Measurements from ENCODE around the gene UNG. TPM values are rescaled to one million over a fixed set of nuclear protein-coding genes. Genes with fewer than 3 reads are reported as not detected.

UNG gene
- polyA plus RNA-seq, 1 of the 3 experiments (the other 2 are of a cell fraction), result 33.2 TPM

GRCh38 chr12:109099431-109100020, 2.1 kb downstream of the UNG start:
- Histone ChIP-seq H3K4me2 (peak overlapping the region; percentile 93), H3F3A (replicated peaks; ENCODE audit: insufficient read depth) (no peaks in the 10 kb centered on the region), H3K27me3 (ENCODE audit: insufficient read depth) (no peaks in the 10 kb centered on the region), H3K4me1 (ENCODE audit: control insufficient read depth in 1 of 2, insufficient read depth in 2 of 2, low read depth in 1 of 2, low read length in 1 of 2) (peaks cover 2 to 5% of the 10 kb centered on the region in 2 experiments; a peak in 2 of 4 replicates), H4K20me1 (ENCODE audit: insufficient read depth) (no peaks in the 10 kb centered on the region), H3K36me3 (replicated peaks in 1 of 2; ENCODE audit: control insufficient read depth in 1 of 2, insufficient read depth in 2 of 2, low read length in 1 of 2) (peaks cover 24 to 25% of the 10 kb centered on the region in 2 experiments), H3K9me2 (no peaks in the 10 kb centered on the region), H3K27ac (ENCODE audit: low read depth in 2 of 2, low read length in 1 of 2) (no peak overlapping the region; a peak in 1 of 4 replicates), H3K9ac (peak overlapping the region; percentile 74), H3K9me3 (no peaks in the 10 kb centered on the region), H3K79me2 (ENCODE audit: insufficient read depth) (peaks cover 18% of the 10 kb centered on the region), H3K4me3 (ENCODE audit: low read depth in 2 of 2, low read length in 1 of 2) (peak overlapping the region; percentile 66 to 70; a peak in 3 of 4 replicates), H2AFZ (ENCODE audit: low read depth) (no peak overlapping the region)
- TF ChIP-seq ELF1 (IDR thresholded peaks at IDR 0.05) (no peak), YY1 (IDR thresholded peaks at IDR 0.05; ENCODE audit: low read depth) (no peak), RFX5 (IDR thresholded peaks at IDR 0.05; ENCODE audit: low read length) (no peak), MXI1 (IDR thresholded peaks at IDR 0.05; ENCODE audit: low read depth, low read length) (no peak), PBX3 (IDR thresholded peaks at IDR 0.05) (no peak), RAD21 (IDR thresholded peaks at IDR 0.05; ENCODE audit: low read length) (no peak), USF2 (IDR thresholded peaks at IDR 0.05; ENCODE audit: borderline replicate concordance, low read depth, low read length) (no peak), IRF3 (IDR thresholded peaks at IDR 0.05; ENCODE audit: low read depth, low read length) (no peak), USF1 (IDR thresholded peaks at IDR 0.05; ENCODE audit: borderline replicate concordance, low read depth) (no peak), RXRA (IDR thresholded peaks at IDR 0.05; ENCODE audit: borderline replicate concordance, low read depth) (no peak)
- ChIA-PET CTCF (interaction anchor here (0.8 to 2.7 kb wide), 6 partner anchors 8 to 536 kb away, joined by 3 to 26 read pairs (median 3); partner anchors contain the start of gene ACACB), POLR2A (no interaction called here)
- no peak for DNase-seq
- WGBS (ENCODE audit: low lambda C conversion rate), result 90% methylated on average over 12 of the region's 12 CpGs

- Histone ChIP-seq H4K20me1 (ENCODE audit: insufficient read depth) (no peaks in the 10 kb centered on the region), H3K4me1 (ENCODE audit: control insufficient read depth in 1 of 2, insufficient read depth in 2 of 2, low read depth in 1 of 2, low read length in 1 of 2) (peaks cover 2 to 5% of the 10 kb centered on the region in 2 experiments; a peak in 2 of 4 replicates), H3K27me3 (ENCODE audit: insufficient read depth) (no peaks in the 10 kb centered on the region), H3K9me3 (no peaks in the 10 kb centered on the region), H3K9me2 (no peaks in the 10 kb centered on the region), H2AFZ (ENCODE audit: low read depth) (no peak overlapping the region), H3K4me2 (no peak overlapping the region), H3K36me3 (replicated peaks in 1 of 2; ENCODE audit: control insufficient read depth in 1 of 2, insufficient read depth in 2 of 2, low read length in 1 of 2) (peaks cover 27 to 32% of the 10 kb centered on the region in 2 experiments), H3F3A (replicated peaks; ENCODE audit: insufficient read depth) (no peaks in the 10 kb centered on the region), H3K27ac (ENCODE audit: low read depth in 2 of 2, low read length in 1 of 2) (no peak overlapping the region), H3K4me3 (ENCODE audit: low read depth in 2 of 2, low read length in 1 of 2) (no peak overlapping the region), H3K79me2 (ENCODE audit: insufficient read depth) (peaks cover 18% of the 10 kb centered on the region), H3K9ac (no peak overlapping the region)
- WGBS (ENCODE audit: low lambda C conversion rate), result 100% methylated on average over 4 of the region's 4 CpGs
- POLR2A ChIA-PET, result no interaction called here
- CTCF ChIA-PET, result interaction anchor here (0.9 to 2.7 kb wide), 2 partner anchors 11 to 284 kb away, joined by 3 to 26 read pairs; no protein-coding TSS in a partner anchor
- TF ChIP-seq JUND (IDR thresholded peaks at IDR 0.05) (no peak), FOXJ3 (CRISPR knock-in tag; IDR thresholded peaks at IDR 0.05) (no peak), TEAD4 (IDR thresholded peaks at IDR 0.05; ENCODE audit: borderline replicate concordance, insufficient read depth) (no peak), USF2 (IDR thresholded peaks at IDR 0.05; ENCODE audit: borderline replicate concordance, low read depth, low read length) (no peak), EZH2phosphoT487 (IDR thresholded peaks at IDR 0.05; ENCODE audit: borderline replicate concordance, low read depth) (no peak), RCOR1 (IDR thresholded peaks at IDR 0.05; ENCODE audit: low read length) (no peak), CHD2 (IDR thresholded peaks at IDR 0.05; ENCODE audit: low read length, partially characterized antibody) (no peak)
- no peak for DNase-seq
Observed at GRCh38 chr12:109100741-109101140, 3.3 kb downstream of the UNG start.

All from SK-N-SH (cell line).